SU-DHL-6 (cell line): ENCODE results near the gene GMPS.

Source experiments
- H2AFZ ChIP-seq: fragments of 200-600 bp; sonication (generic); 2 replicates; pipeline ENCODE4 v1.6.1; 2014; ENCODE audit warnings: low read depth, mild to moderate bottlenecking, moderate library complexity, mixed read lengths, antibody characterized with exemption, low read length; ENCODE audit not compliant: severe bottlenecking
- H3F3A ChIP-seq: fragments of 200-600 bp; shearing (Covaris generic); 2 replicates; pipeline ENCODE4 v1.6.0; 2016; ENCODE audit warnings: antibody characterized with exemption, mild to moderate bottlenecking; ENCODE audit not compliant: insufficient read depth
- H3K27ac ChIP-seq: fragments of 200-600 bp; sonication (generic); 2 replicates; pipeline ENCODE4 v1.5.1; 2016; ENCODE audit warnings: low read depth, mild to moderate bottlenecking, low read length, moderate library complexity, mixed read lengths
- H3K27me3 ChIP-seq: fragments of 200-600 bp; sonication (generic), shearing (Covaris generic); 2 replicates; pipeline ENCODE4 v1.6.0; 2014; ENCODE audit warnings: mild to moderate bottlenecking, low read length
- H3K36me3 ChIP-seq: fragments of 200-600 bp; sonication (generic); 2 replicates; pipeline ENCODE4 v1.6.1; 2014; ENCODE audit warnings: mild to moderate bottlenecking, low read length, mixed read lengths
- H3K4me2 ChIP-seq: fragments of 300-600, 200-600 bp; shearing (Covaris generic), sonication (generic); 2 replicates; pipeline ENCODE4 v1.6.0; 2014; ENCODE audit warnings: low read length, low read depth, mild to moderate bottlenecking; ENCODE audit not compliant: poor library complexity, severe bottlenecking
- H3K4me3 ChIP-seq: fragments of 200-600 bp; sonication (generic); 2 replicates; pipeline ENCODE4 v1.5.1; 2014; ENCODE audit warnings: antibody characterized with exemption, low read length, mild to moderate bottlenecking, mixed read lengths; ENCODE audit not compliant: insufficient read depth, poor library complexity, severe bottlenecking
- H3K79me2 ChIP-seq: fragments of 200-600 bp; sonication (generic); 2 replicates; pipeline ENCODE4 v1.6.1; 2014; ENCODE audit warnings: mild to moderate bottlenecking, low read length, moderate library complexity; ENCODE audit not compliant: insufficient read depth
- H3K9ac ChIP-seq: fragments of 200-600 bp; sonication (generic); 2 replicates; pipeline ENCODE4 v1.7.0; 2014; ENCODE audit warnings: mild to moderate bottlenecking, low read length
- H3K9me2 ChIP-seq: fragments of 200-600 bp; sonication (generic); replicated peaks from 2 replicates; pipeline ENCODE4 v1.6.1; 2014; ENCODE audit warnings: low read length; ENCODE audit not compliant: insufficient read depth
- H3K9me3 ChIP-seq: fragments of 200-600 bp; sonication (generic); 2 replicates; pipeline ENCODE4 v1.6.1; 2014; ENCODE audit warnings: low read length, mixed read lengths; ENCODE audit not compliant: insufficient read depth
- H4K20me1 ChIP-seq: fragments of 200-600 bp; sonication (generic); 2 replicates; pipeline ENCODE4 v1.6.1; 2014; ENCODE audit warnings: low read depth, mild to moderate bottlenecking, antibody characterized with exemption, low read length, moderate library complexity, mixed read lengths
- CTCF ChIP-seq: fragments of 200-600 bp; sonication (generic); IDR thresholded peaks from one replicate; pipeline ENCODE4 v1.5.1; 2017; ENCODE audit warnings: antibody characterized with exemption, mild to moderate bottlenecking, low read length, moderate library complexity; ENCODE audit not compliant: insufficient read depth, poor library complexity, severe bottlenecking
- EZH2phosphoT487 ChIP-seq: fragments of 200-600 bp; sonication (generic), shearing (Covaris generic); conservative IDR thresholded peaks from 2 replicates; pipeline ENCODE4 v1.6.1; 2018; ENCODE audit warnings: mild to moderate bottlenecking, antibody characterized with exemption, low read length, moderate library complexity, mixed read lengths

Gene GMPS

DNA sequence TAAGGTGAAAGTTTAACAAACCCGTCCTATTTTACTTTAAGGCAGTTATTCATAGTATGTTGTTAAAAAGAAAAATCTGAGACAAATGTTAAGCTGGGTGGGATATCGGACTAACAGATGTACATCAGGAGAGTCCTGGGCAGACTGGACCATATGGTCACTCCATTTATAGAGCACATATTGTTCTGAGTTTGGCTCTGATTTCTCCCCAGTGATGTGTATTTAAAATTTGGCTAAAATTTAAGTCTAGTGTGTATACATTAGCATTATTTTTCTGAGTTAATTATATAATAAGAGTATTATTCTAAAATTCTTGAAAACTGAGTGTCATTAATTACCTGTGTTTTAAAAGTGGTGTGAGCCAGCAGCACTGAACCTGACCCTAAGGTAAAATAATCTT lies 6.1 kb downstream of the GMPS start:
- Histone ChIP-seq H3K36me3 (no peaks in the 10 kb centered on the region), H3K4me3 (no peak overlapping the region), H3K9ac (no peak overlapping the region), H3K4me2 (peak overlapping the region; percentile 13), H3K79me2 (peaks cover 100% of the 10 kb centered on the region), H2AFZ (no peak overlapping the region), H3K9me2 (no peaks in the 10 kb centered on the region), H3F3A (no peaks in the 10 kb centered on the region), H4K20me1 (peaks cover 45% of the 10 kb centered on the region), H3K9me3 (no peaks in the 10 kb centered on the region), H3K27ac (no peak overlapping the region), H3K27me3 (no peaks in the 10 kb centered on the region)
- TF ChIP-seq EZH2phosphoT487 (no peak), CTCF (no peak)

GRCh38 chr3:155880286-155880685 lies 9.8 kb downstream of the GMPS start:
- Histone ChIP-seq H3K9me3 (no peaks in the 10 kb centered on the region), H3K27me3 (no peaks in the 10 kb centered on the region), H3K4me2 (peak overlapping the region; percentile 6), H2AFZ (no peak overlapping the region), H3K4me3 (no peak overlapping the region), H3K9ac (no peak overlapping the region), H3K27ac (no peak overlapping the region), H3K36me3 (no peaks in the 10 kb centered on the region), H3F3A (no peaks in the 10 kb centered on the region), H3K79me2 (peaks cover 99% of the 10 kb centered on the region), H3K9me2 (no peaks in the 10 kb centered on the region), H4K20me1 (peaks cover 51% of the 10 kb centered on the region)
- TF ChIP-seq EZH2phosphoT487 (no peak), CTCF (no peak)

- H3K9me2 ChIP-seq = no peaks in the 10 kb centered on the region
- H3K36me3 ChIP-seq = no peaks in the 10 kb centered on the region
- H4K20me1 ChIP-seq = peaks cover 49% of the 10 kb centered on the region
- H3K4me3 ChIP-seq = no peak overlapping the region
- H3K4me2 ChIP-seq = no peak overlapping the region
- no peak overlapping the region for H2AFZ ChIP-seq
- H3K79me2 ChIP-seq = peaks cover 99% of the 10 kb centered on the region
- no peak overlapping the region for H3K9ac ChIP-seq
- no peaks in the 10 kb centered on the region for H3K9me3 ChIP-seq
- H3F3A ChIP-seq = no peaks in the 10 kb centered on the region
- no peak overlapping the region for H3K27ac ChIP-seq
- no peaks in the 10 kb centered on the region for H3K27me3 ChIP-seq
- no peak for TF ChIP-seq CTCF
- TF ChIP-seq EZH2phosphoT487 = no peak
Observed at GRCh38 chr3:155884292-155884691, 13.8 kb downstream of the GMPS start.
